Brain microvascular endothelial cell (primary cell): ENCODE data around the gene IL12A.

ENCODE experiments used
- DNase-seq: peaks from one replicate; pipeline ENCODE4 v3.0.0-alpha.2; 2020
- H3K27ac ChIP-seq: fragments of 250-450 bp; sonication (Bioruptor Pico); 2 replicates; pipeline ENCODE4 v1.5.1; 2020; ENCODE audit warnings: mild to moderate bottlenecking, moderate library complexity
- H3K27me3 ChIP-seq: fragments of 250-450 bp; sonication (Bioruptor Pico); replicated peaks from 2 replicates; pipeline ENCODE4 v1.5.1; 2020; ENCODE audit warnings: mild to moderate bottlenecking
- H3K36me3 ChIP-seq: fragments of 250-450 bp; sonication (Bioruptor Pico); replicated peaks from 2 replicates; pipeline ENCODE4 v1.5.1; 2020; ENCODE audit warnings: mild to moderate bottlenecking
- H3K4me3 ChIP-seq: 2 replicates; pipeline ENCODE4 v1.5.1; 2011; ENCODE audit warnings: low read depth, mild to moderate bottlenecking, control low read depth, low read length, moderate library complexity
- CTCF ChIP-seq: IDR thresholded peaks from 2 replicates; pipeline ENCODE4 v1.5.1; 2011; ENCODE audit warnings: low read depth, mild to moderate bottlenecking, moderate library complexity, low read length, control low read depth, inconsistent platforms; ENCODE audit errors: missing control alignments
- in situ Hi-C: cut with HindIII; loops from 2 replicates; pipeline ENCODE4 v1.10.0; 2017; ENCODE audit warnings: low sequenced_read_pairs, low pct_ligation_motif_present

The IL12A gene

GRCh38 chr3:160022068-160022467, 33.4 kb downstream of the IL12A start:
- no peak overlapping the region for H3K4me3 ChIP-seq
- DNase-seq = no peak
- in situ Hi-C loops = no loop called here
- no peak for TF ChIP-seq CTCF
- H3K27me3 ChIP-seq = no peaks in the 10 kb centered on the region
- no peak overlapping the region for H3K27ac ChIP-seq
- no peaks in the 10 kb centered on the region for H3K36me3 ChIP-seq

GRCh38 chr3:160023476-160023875, 34.8 kb downstream of the IL12A start:
- Histone ChIP-seq H3K36me3 (no peaks in the 10 kb centered on the region), H3K27me3 (no peaks in the 10 kb centered on the region), H3K4me3 (no peak overlapping the region), H3K27ac (no peak overlapping the region)
- in situ Hi-C loops = no loop called here
- TF ChIP-seq CTCF = no peak
- peak; percentile 11 for DNase-seq

GRCh38 chr3:160027541-160028195, 39.0 kb downstream of the IL12A start:
- H3K36me3 ChIP-seq = no peaks in the 10 kb centered on the region
- in situ Hi-C loops = no loop called here
- no peak overlapping the region for H3K4me3 ChIP-seq
- peak overlapping the region; percentile 72 for H3K27ac ChIP-seq
- peak; percentile 62 for DNase-seq
- TF ChIP-seq CTCF = no peak
- H3K27me3 ChIP-seq = no peaks in the 10 kb centered on the region

GRCh38 chr3:160035757-160036156, 47.1 kb downstream of the IL12A start:
- Histone ChIP-seq H3K27me3 (peaks cover 16% of the 10 kb centered on the region), H3K27ac (no peak overlapping the region), H3K4me3 (no peak overlapping the region), H3K36me3 (no peaks in the 10 kb centered on the region)
- in situ Hi-C loops = no loop called here
- DNase-seq = no peak
- no peak for TF ChIP-seq CTCF

- Histone ChIP-seq H3K27me3 (peaks cover 16% of the 10 kb centered on the region), H3K27ac (no peak overlapping the region), H3K4me3 (peak overlapping the region; percentile 48), H3K36me3 (no peaks in the 10 kb centered on the region)
- TF ChIP-seq CTCF = no peak
- no peak for DNase-seq
- in situ Hi-C loops = no loop called here
Measured at GRCh38 chr3:160038862-160039562, 50.4 kb downstream of the IL12A start.

- no peak overlapping the region for H3K27ac ChIP-seq
- no peak for TF ChIP-seq CTCF
- in situ Hi-C loops = no loop called here
- no peaks in the 10 kb centered on the region for H3K36me3 ChIP-seq
- DNase-seq = no peak
- H3K27me3 ChIP-seq = peaks cover 16% of the 10 kb centered on the region
- H3K4me3 ChIP-seq = no peak overlapping the region
Measured at GRCh38 chr3:160040181-160040580, 51.5 kb downstream of the IL12A start.
